Right hindlimb (tissue), 1 donor: ENCODE measurements around the gene HOTAIR.
A peak's percentile ranks its signal among the peaks of the same experiment; 100 is the strongest.

Experiments used
- DNase-seq: peaks from one replicate; pipeline ENCODE4 v3.0.0-alpha.2; 2018

The HOTAIR gene

GRCh38 chr12:53972152-53972702, 2.5 kb downstream of the HOTAIR start:
- peak; percentile 41 for DNase-seq

GRCh38 chr12:53971686-53972085, 3.1 kb downstream of the HOTAIR start:
- DNase-seq = no peak

GRCh38 chr12:53971129-53971528, 3.6 kb downstream of the HOTAIR start:
- no peak for DNase-seq

- DNase-seq = no peak
Measured at GRCh38 chr12:53970451-53970850, 4.3 kb downstream of the HOTAIR start.

GRCh38 chr12:53969588-53970259, 5.0 kb downstream of the HOTAIR start:
- DNase-seq = peak; percentile 42

GRCh38 chr12:53968214-53969127, 6.3 kb downstream of the HOTAIR start:
- no peak for DNase-seq

- no peak for DNase-seq
Measured at GRCh38 chr12:53967421-53967925, 7.3 kb downstream of the HOTAIR start.

GRCh38 chr12:53966385-53967133, 8.2 kb downstream of the HOTAIR start:
- DNase-seq = peak; percentile 54

GRCh38 chr12:53966085-53966384, 8.7 kb downstream of the HOTAIR start:
- no peak for DNase-seq

GRCh38 chr12:53965281-53966084, 9.3 kb downstream of the HOTAIR start:
- DNase-seq = peak; percentile 86

GRCh38 chr12:53964315-53964713, 10.4 kb downstream of the HOTAIR start:
- no peak for DNase-seq

GRCh38 chr12:53963434-53964314, 11.1 kb downstream of the HOTAIR start:
- no peak for DNase-seq

GRCh38 chr12:53963005-53963404, 11.7 kb downstream of the HOTAIR start:
- DNase-seq = no peak

- no peak for DNase-seq
Measured at GRCh38 chr12:53961025-53961761, 13.6 kb downstream of the HOTAIR start.

GRCh38 chr12:53960187-53961024, 14.3 kb downstream of the HOTAIR start:
- no peak for DNase-seq

- DNase-seq = no peak
Measured at GRCh38 chr12:53959314-53959713, 15.4 kb downstream of the HOTAIR start.

GRCh38 chr12:53958128-53958527, 16.6 kb downstream of the HOTAIR start:
- no peak for DNase-seq

- DNase-seq = no peak
Measured at GRCh38 chr12:53956914-53957536, 17.7 kb downstream of the HOTAIR start.
